Ovary (tissue), 3 donors: ENCODE results near the gene SHC4.

Experiments used
- EP300 ChIP-seq: sonication (generic); formaldehyde crosslinking; IDR thresholded peaks from one replicate; pipeline ENCODE4 v1.6.1; 2017; ENCODE audit warnings: antibody characterized with exemption
- POLR2A ChIP-seq: fragments of 450-650 bp; IDR thresholded peaks from one replicate; pipeline ENCODE4 v1.6.1; 2017; ENCODE audit warnings: antibody characterized with exemption, mild to moderate bottlenecking, moderate library complexity
- TF ChIP-seq, protein P1 (sequence below), 3 donors: fragments of 450-650 bp in 2 of 3; fragments of 200-600 bp in 1 of 3; IDR thresholded peaks; one replicate each; pipeline versions ENCODE4 v1.5.1 to v1.8.0; 2016 to 2022; ENCODE audit warnings: antibody characterized with exemption in 3 of 3, mild to moderate bottlenecking in 1 of 3
- donor health status: DM: no; HTN: no; CAD: no.

- TF ChIP-seq, protein P1, sequence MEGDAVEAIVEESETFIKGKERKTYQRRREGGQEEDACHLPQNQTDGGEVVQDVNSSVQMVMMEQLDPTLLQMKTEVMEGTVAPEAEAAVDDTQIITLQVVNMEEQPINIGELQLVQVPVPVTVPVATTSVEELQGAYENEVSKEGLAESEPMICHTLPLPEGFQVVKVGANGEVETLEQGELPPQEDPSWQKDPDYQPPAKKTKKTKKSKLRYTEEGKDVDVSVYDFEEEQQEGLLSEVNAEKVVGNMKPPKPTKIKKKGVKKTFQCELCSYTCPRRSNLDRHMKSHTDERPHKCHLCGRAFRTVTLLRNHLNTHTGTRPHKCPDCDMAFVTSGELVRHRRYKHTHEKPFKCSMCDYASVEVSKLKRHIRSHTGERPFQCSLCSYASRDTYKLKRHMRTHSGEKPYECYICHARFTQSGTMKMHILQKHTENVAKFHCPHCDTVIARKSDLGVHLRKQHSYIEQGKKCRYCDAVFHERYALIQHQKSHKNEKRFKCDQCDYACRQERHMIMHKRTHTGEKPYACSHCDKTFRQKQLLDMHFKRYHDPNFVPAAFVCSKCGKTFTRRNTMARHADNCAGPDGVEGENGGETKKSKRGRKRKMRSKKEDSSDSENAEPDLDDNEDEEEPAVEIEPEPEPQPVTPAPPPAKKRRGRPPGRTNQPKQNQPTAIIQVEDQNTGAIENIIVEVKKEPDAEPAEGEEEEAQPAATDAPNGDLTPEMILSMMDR (IDR thresholded peaks at IDR 0.05) = no peak
- no peak for TF ChIP-seq POLR2A
- TF ChIP-seq EP300 = no peak
Observed at GRCh38 chr15:48898446-48898845, 65.3 kb downstream of the SHC4 start.
